K562 (cell line): ENCODE measurements around the gene RERE. TPM values are rescaled to one million over a fixed set of nuclear protein-coding genes. Genes with fewer than 3 reads are reported as not detected.

ENCODE experiments used
- CBX1 ChIP-seq: sonication (generic); IDR thresholded peaks from 2 replicates; pipeline ENCODE4 v1.6.1; 2016; ENCODE audit warnings: antibody characterized with exemption, low read depth, mild to moderate bottlenecking
- HDAC3 ChIP-seq: fragments of 450-650 bp; IDR thresholded peaks from 2 replicates; pipeline ENCODE4 v1.6.1; 2018; ENCODE audit warnings: borderline replicate concordance, mild to moderate bottlenecking, moderate library complexity; ENCODE audit not compliant: partially characterized antibody
- HLTF ChIP-seq: fragments of 450-650 bp; IDR thresholded peaks from 2 replicates; pipeline ENCODE4 v1.6.1; 2016
- IFI16 ChIP-seq: fragments of 250-450 bp; sonication (Bioruptor Pico); IDR thresholded peaks from 2 replicates; pipeline ENCODE4 v2.1.2; 2022; ENCODE audit warnings: mild to moderate bottlenecking, inconsistent platforms
- NEUROD1 ChIP-seq: fragments of 150-350 bp; IDR thresholded peaks from 2 replicates; pipeline ENCODE4 v1.6.1; 2014; ENCODE audit warnings: borderline replicate concordance, low read length, low read depth; ENCODE audit not compliant: partially characterized antibody
- NR0B1 ChIP-seq: fragments of 450-650 bp; IDR thresholded peaks from one replicate; pipeline ENCODE4 v1.6.1; 2018; ENCODE audit warnings: mild to moderate bottlenecking, moderate library complexity; ENCODE audit not compliant: partially characterized antibody
- PHB2 ChIP-seq: fragments of 450-650 bp; IDR thresholded peaks from 2 replicates; pipeline ENCODE4 v1.6.1; 2017; ENCODE audit warnings: low read depth
- PYGO2 ChIP-seq: fragments of 450-650 bp; IDR thresholded peaks from 2 replicates; pipeline ENCODE4 v1.6.1; 2016; ENCODE audit warnings: mild to moderate bottlenecking, missing genetic modification characterization, moderate library complexity, missing compliant biosample characterization
- RCOR1 ChIP-seq, 2 experiments: IDR thresholded peaks; 2 replicates each; pipeline ENCODE4 v1.6.1; 2012; ENCODE audit warnings: low read depth in 2 of 2, low read length in 2 of 2, borderline replicate concordance in 1 of 2, improper control_type of control experiment in 1 of 2
- SMARCA4 ChIP-seq: fragments of 450-650 bp; IDR thresholded peaks from 2 replicates; pipeline ENCODE4 v1.6.1; 2016
- TBP ChIP-seq: optimal IDR thresholded peaks from 2 replicates; pipeline ENCODE3; 2011; ENCODE audit warnings: low read depth, low read length, improper control_type of control experiment
- TEAD4 ChIP-seq, 2 experiments: sonication (generic) in 1 of 2; formaldehyde crosslinking in 1 of 2; IDR thresholded peaks; 2 replicates each; pipeline versions ENCODE4 v1.6.1 to v1.8.0; 2012 to 2022; ENCODE audit warnings: borderline replicate concordance in 1 of 2, inconsistent platforms in 1 of 2, low read length in 1 of 2, mild to moderate bottlenecking in 1 of 2, missing genetic modification reagents in 1 of 2
- YY1 ChIP-seq, 3 experiments: IDR thresholded peaks; 2 replicates each; pipeline ENCODE4 v1.6.1; 2011; ENCODE audit warnings: low read length in 2 of 3, mild to moderate bottlenecking in 2 of 3, moderate library complexity in 2 of 3, borderline replicate concordance in 1 of 3, control low read depth in 1 of 3, low read depth in 1 of 3; ENCODE audit not compliant: insufficient read depth in 3 of 3, insufficient replicate concordance in 2 of 3, control insufficient read depth in 1 of 3, insufficient read length in 1 of 3; ENCODE audit errors: extremely low read depth in 1 of 3
- ZBTB26 ChIP-seq: fragments of 450-650 bp; formaldehyde crosslinking; IDR thresholded peaks from 2 replicates; pipeline ENCODE4 v1.4.0; 2022; ENCODE audit warnings: missing genetic modification characterization
- ZFPM2 ChIP-seq: fragments of 250-450 bp; sonication (Bioruptor Pico); IDR thresholded peaks from 2 replicates; pipeline ENCODE4 v1.5.1; 2022; ENCODE audit warnings: mild to moderate bottlenecking
- ZNF740 ChIP-seq, 3 experiments: fragments of 200-800 bp in 1 of 3; sonication (Bioruptor generic) in 1 of 3; sonication (generic) in 1 of 3; formaldehyde crosslinking in 1 of 3; IDR thresholded peaks; 2 replicates each; pipeline versions ENCODE4 v1.6.1 to v1.8.0; 2016 to 2022; ENCODE audit warnings: mild to moderate bottlenecking in 2 of 3, missing compliant biosample characterization in 2 of 3, missing genetic modification characterization in 2 of 3, missing genetic modification reagents in 1 of 3
- polyA plus RNA-seq, 8 experiments: library from polyadenylated mRNA; depleted of rRNA in 4 of 8; stranded (reverse) in 5 of 8; unstranded in 3 of 8; fragments of >200 nt; fragmentation: Nextera tagmentation in 2 of 8; fragmentation: Illumina TruSeq in 1 of 8; extraction: Ambion mirVana in 2 of 8; extraction: Trizol in 1 of 8; gene quantifications; 2 replicates each; pipeline versions ENCODE4 v1.2.1 to v1.2.3, GENCODE V29; 2011 to 2014; ENCODE audit warnings: inconsistent platforms in 1 of 8, missing spikeins in 1 of 8
- total RNA-seq, 7 experiments: library from RNA; depleted of rRNA in 6 of 7; stranded (reverse); fragments of >200 nt in 6 of 7; fragmentation: Illumina TruSeq in 2 of 7; extraction: Trizol in 2 of 7; gene quantifications; 2 replicates each; pipeline versions ENCODE4 v1.2.1 to v1.2.3, GENCODE V29; 2011 to 2021; ENCODE audit warnings: low replicate concordance in 1 of 7
- TF ChIP-seq, protein P1 (sequence below): fragments of 450-650 bp; IDR thresholded peaks from 2 replicates; pipeline ENCODE4 v1.6.1; 2017; ENCODE audit warnings: antibody characterized with exemption, mild to moderate bottlenecking

RERE gene
- total and polyA plus RNA-seq, 9 of the 15 experiments (the other 6 are each of a cell fraction or from before 2014, with no cell fraction given): 3.0 to 51.5 (median 13.4) TPM

- no peak for TF ChIP-seq NR0B1
- no peak for TF ChIP-seq PHB2
- no peak for TF ChIP-seq NEUROD1
- peak; percentile 39 for TF ChIP-seq TBP
- TF ChIP-seq SMARCA4: no peak
- TF ChIP-seq HLTF: no peak
- TF ChIP-seq TEAD4 (IDR thresholded peaks at IDR 0.05; ENCODE audit: low read length): no peak; the same call in 1 of the 2 replicates
- peak; percentile 38; the same call in 1 of the 2 replicates for TF ChIP-seq TEAD4 (CRISPR knock-in tag; IDR thresholded peaks at IDR 0.05; ENCODE audit: borderline replicate concordance)
- no peak for TF ChIP-seq YY1 (IDR thresholded peaks at IDR 0.05; ENCODE audit: borderline replicate concordance in 1 of 3, control insufficient read depth in 1 of 3, extremely low read depth in 1 of 3, insufficient read depth in 3 of 3, insufficient read length in 1 of 3, insufficient replicate concordance in 2 of 3, low read depth in 1 of 3, low read length in 2 of 3)
- TF ChIP-seq ZNF740 (CRISPR knock-in tag; IDR thresholded peaks at IDR 0.05): peak; percentile 71
- no peak for TF ChIP-seq ZNF740 (tag; IDR thresholded peaks at IDR 0.05)
- no peak for TF ChIP-seq IFI16
- TF ChIP-seq, protein P1, sequence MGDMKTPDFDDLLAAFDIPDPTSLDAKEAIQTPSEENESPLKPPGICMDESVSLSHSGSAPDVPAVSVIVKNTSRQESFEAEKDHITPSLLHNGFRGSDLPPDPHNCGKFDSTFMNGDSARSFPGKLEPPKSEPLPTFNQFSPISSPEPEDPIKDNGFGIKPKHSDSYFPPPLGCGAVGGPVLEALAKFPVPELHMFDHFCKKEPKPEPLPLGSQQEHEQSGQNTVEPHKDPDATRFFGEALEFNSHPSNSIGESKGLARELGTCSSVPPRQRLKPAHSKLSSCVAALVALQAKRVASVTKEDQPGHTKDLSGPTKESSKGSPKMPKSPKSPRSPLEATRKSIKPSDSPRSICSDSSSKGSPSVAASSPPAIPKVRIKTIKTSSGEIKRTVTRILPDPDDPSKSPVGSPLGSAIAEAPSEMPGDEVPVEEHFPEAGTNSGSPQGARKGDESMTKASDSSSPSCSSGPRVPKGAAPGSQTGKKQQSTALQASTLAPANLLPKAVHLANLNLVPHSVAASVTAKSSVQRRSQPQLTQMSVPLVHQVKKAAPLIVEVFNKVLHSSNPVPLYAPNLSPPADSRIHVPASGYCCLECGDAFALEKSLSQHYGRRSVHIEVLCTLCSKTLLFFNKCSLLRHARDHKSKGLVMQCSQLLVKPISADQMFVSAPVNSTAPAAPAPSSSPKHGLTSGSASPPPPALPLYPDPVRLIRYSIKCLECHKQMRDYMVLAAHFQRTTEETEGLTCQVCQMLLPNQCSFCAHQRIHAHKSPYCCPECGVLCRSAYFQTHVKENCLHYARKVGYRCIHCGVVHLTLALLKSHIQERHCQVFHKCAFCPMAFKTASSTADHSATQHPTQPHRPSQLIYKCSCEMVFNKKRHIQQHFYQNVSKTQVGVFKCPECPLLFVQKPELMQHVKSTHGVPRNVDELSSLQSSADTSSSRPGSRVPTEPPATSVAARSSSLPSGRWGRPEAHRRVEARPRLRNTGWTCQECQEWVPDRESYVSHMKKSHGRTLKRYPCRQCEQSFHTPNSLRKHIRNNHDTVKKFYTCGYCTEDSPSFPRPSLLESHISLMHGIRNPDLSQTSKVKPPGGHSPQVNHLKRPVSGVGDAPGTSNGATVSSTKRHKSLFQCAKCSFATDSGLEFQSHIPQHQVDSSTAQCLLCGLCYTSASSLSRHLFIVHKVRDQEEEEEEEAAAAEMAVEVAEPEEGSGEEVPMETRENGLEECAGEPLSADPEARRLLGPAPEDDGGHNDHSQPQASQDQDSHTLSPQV: peak; percentile 19; the same call in 1 of the 2 replicates
- peak; percentile 22; the same call in 1 of the 2 replicates for TF ChIP-seq CBX1
- no peak for TF ChIP-seq ZBTB26 (CRISPR knock-in tag)
- TF ChIP-seq HDAC3: no peak
- TF ChIP-seq RCOR1 (IDR thresholded peaks at IDR 0.05; ENCODE audit: borderline replicate concordance in 1 of 2, low read depth in 2 of 2, low read length in 2 of 2): no peak
- no peak for TF ChIP-seq ZFPM2 (CRISPR knock-in tag)
- no peak for TF ChIP-seq PYGO2 (tag)
Measured at GRCh38 chr1:8816831-8817411, 519 bp downstream of the RERE start (continued).
